ENCODE results near the gene CEP112. TPM values are rescaled to one million over a fixed set of nuclear protein-coding genes. Genes with fewer than 3 reads are reported as not detected.
A peak's percentile ranks its signal among the peaks of the same experiment; 100 is the strongest.

Gene CEP112
- total RNA-seq, 2 experiments from 2014 or later: 1.2 to 1.5 TPM

GRCh38 chr17:65754630-65755029 lies 437.3 kb downstream of the CEP112 start:
- CTCF ChIA-PET: no interaction called here
- intact Hi-C loops (cut with micrococcal nuclease): no loop called here

GRCh38 chr17:65754081-65754480 lies 437.9 kb downstream of the CEP112 start:
- no peak for ATAC-seq
- H3K27me3 Mint-ChIP-seq: no peaks in the 10 kb centered on the region
- TF ChIP-seq CTCF (IDR thresholded peaks at IDR 0.05): no peak
- intact Hi-C loops (cut with micrococcal nuclease): no loop called here
- no peaks in the 10 kb centered on the region for H3K36me3 Mint-ChIP-seq (ENCODE audit: low read depth)
- DNase-seq: no peak
- H3K27ac Mint-ChIP-seq: no peak overlapping the region
- POLR2A ChIA-PET: no interaction called here
- H3K4me3 Mint-ChIP-seq: no peak overlapping the region
- no peaks in the 10 kb centered on the region for H3K9me3 Mint-ChIP-seq
- peaks cover 19% of the 10 kb centered on the region for H3K4me1 Mint-ChIP-seq (ENCODE audit: low read depth)
- CTCF ChIA-PET: no interaction called here

More at GRCh38 chr17:65754630-65755029, 437.3 kb downstream of the CEP112 start:
- POLR2A ChIA-PET: no interaction called here
- ATAC-seq (no peak), DNase-seq (no peak)
- Mint-ChIP-seq H3K4me1 (ENCODE audit: low read depth) (peaks cover 19% of the 10 kb centered on the region), H3K36me3 (ENCODE audit: low read depth) (no peaks in the 10 kb centered on the region), H3K27me3 (no peaks in the 10 kb centered on the region), H3K27ac (no peak overlapping the region), H3K9me3 (no peaks in the 10 kb centered on the region), H3K4me3 (no peak overlapping the region)
- no peak for TF ChIP-seq CTCF (IDR thresholded peaks at IDR 0.05)

- CTCF ChIA-PET: no interaction called here
- Mint-ChIP-seq H3K9me3 (no peaks in the 10 kb centered on the region), H3K27ac (no peak overlapping the region), H3K4me3 (no peak overlapping the region), H3K36me3 (ENCODE audit: low read depth) (no peaks in the 10 kb centered on the region), H3K4me1 (ENCODE audit: low read depth) (peaks cover 19% of the 10 kb centered on the region), H3K27me3 (no peaks in the 10 kb centered on the region)
- intact Hi-C loops (cut with micrococcal nuclease): no loop called here
- no peak for ATAC-seq
- no peak for DNase-seq
- no peak for TF ChIP-seq CTCF (IDR thresholded peaks at IDR 0.05)
- POLR2A ChIA-PET: interaction anchor here (0.7 kb wide), 2 partner anchors 16 to 25 kb away, joined by 4 read pairs; no protein-coding TSS in a partner anchor
These were observed 438.6 kb downstream of the CEP112 start for GRCh38 chr17:65753348-65753747.

DNA sequence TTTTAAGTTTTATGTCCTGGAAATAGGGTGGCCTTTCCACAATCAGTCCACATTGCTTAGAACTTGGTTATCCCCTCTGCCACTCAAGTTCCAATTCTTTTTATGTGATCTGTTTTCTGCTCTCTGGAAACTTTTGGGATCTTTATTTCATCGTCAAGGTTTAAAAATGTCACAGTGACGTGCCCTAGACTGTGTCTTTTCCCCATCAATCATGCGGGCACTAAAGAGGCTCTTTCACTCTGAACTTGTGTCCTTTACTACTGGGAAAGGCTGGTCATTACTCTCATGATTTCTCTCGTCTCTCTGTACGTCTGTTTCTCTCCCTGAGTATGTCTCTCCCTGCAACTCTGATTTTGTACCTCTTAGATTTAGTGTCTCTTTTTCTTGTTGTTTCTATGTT lies 440.7 kb downstream of the CEP112 start:
- no peaks in the 10 kb centered on the region for H3K9me3 Mint-ChIP-seq
- ATAC-seq (no peak), DNase-seq (no peak)
- H3K36me3 Mint-ChIP-seq (ENCODE audit: low read depth): no peaks in the 10 kb centered on the region
- H3K4me1 Mint-ChIP-seq (ENCODE audit: low read depth): peaks cover 19% of the 10 kb centered on the region
- H3K4me3 Mint-ChIP-seq: no peak overlapping the region
- no peak for TF ChIP-seq CTCF (IDR thresholded peaks at IDR 0.05)
- no peaks in the 10 kb centered on the region for H3K27me3 Mint-ChIP-seq
- H3K27ac Mint-ChIP-seq: no peak overlapping the region
- CTCF ChIA-PET: no interaction called here
- POLR2A ChIA-PET: no interaction called here
- intact Hi-C loops (cut with micrococcal nuclease): no loop called here

GRCh38 chr17:65750631-65751115 lies 441.3 kb downstream of the CEP112 start:
- ChIA-PET CTCF (no interaction called here), POLR2A (interaction anchor here (0.6 kb wide), 1 partner anchor 422 kb away, joined by 3 read pairs; no protein-coding TSS in a partner anchor)
- peak; percentile 55 for DNase-seq
- ATAC-seq: peak; percentile 53
- H3K27ac Mint-ChIP-seq: no peak overlapping the region
- no peaks in the 10 kb centered on the region for H3K9me3 Mint-ChIP-seq
- peaks cover 19% of the 10 kb centered on the region for H3K4me1 Mint-ChIP-seq (ENCODE audit: low read depth)
- TF ChIP-seq CTCF (IDR thresholded peaks at IDR 0.05): no peak
- H3K27me3 Mint-ChIP-seq: no peaks in the 10 kb centered on the region
- intact Hi-C loops (cut with micrococcal nuclease): no loop called here
- no peaks in the 10 kb centered on the region for H3K36me3 Mint-ChIP-seq (ENCODE audit: low read depth)
- H3K4me3 Mint-ChIP-seq: peak overlapping the region; percentile 0

All from activated CD8-positive, alpha-beta T cell treated with anti-CD3 and anti-CD28 coated beads for 36 hours (primary cell).